Thoracic aorta (tissue), 2 donors: Measurements from ENCODE around the gene BCAS1. TPM values are rescaled to one million over a fixed set of nuclear protein-coding genes. Genes with fewer than 3 reads are reported as not detected.

ENCODE experiments used
- ATAC-seq: fragments of 150-250 bp; one replicate; pipeline ENCODE4 v1.8.0; 2017; ENCODE audit warnings: low read depth; ENCODE audit not compliant: insufficient number of reproducible peaks, low FRiP score
- DNase-seq: peaks from one replicate; pipeline ENCODE4 v3.0.0-alpha.2; 2020; ENCODE audit warnings: low spot score
- H3K27ac ChIP-seq, 2 donors: fragments of 200-600 bp; sonication (generic); 1 replicate in 1 of 2; 2 replicates in 1 of 2; pipeline ENCODE4 v1.5.1; 2016; ENCODE audit warnings: mild to moderate bottlenecking in 2 of 2, moderate library complexity in 2 of 2
- H3K27me3 ChIP-seq: fragments of 200-600 bp; sonication (generic); replicated peaks from 2 replicates; pipeline ENCODE4 v1.6.0; 2016; ENCODE audit warnings: mild to moderate bottlenecking; ENCODE audit not compliant: insufficient read depth
- H3K36me3 ChIP-seq: fragments of 200-600 bp; sonication (generic); one replicate; pipeline ENCODE4 v1.5.1; 2016
- H3K4me1 ChIP-seq, 2 donors: fragments of 200-600 bp; sonication (generic); 1 replicate in 1 of 2; 2 replicates in 1 of 2; pipeline versions ENCODE4 v1.5.1 to v1.6.0; 2016; ENCODE audit warnings: low read depth in 2 of 2, mild to moderate bottlenecking in 1 of 2; ENCODE audit not compliant: control insufficient read depth in 1 of 2
- H3K4me3 ChIP-seq: fragments of 200-600 bp; sonication (generic); 2 replicates; pipeline ENCODE4 v1.5.1; 2016; ENCODE audit warnings: mild to moderate bottlenecking
- H3K9me3 ChIP-seq: fragments of 200-600 bp; sonication (generic); 2 replicates; pipeline ENCODE4 v1.5.1; 2016
- CTCF ChIP-seq: fragments of 200-600 bp; sonication (generic); IDR thresholded peaks from one replicate; pipeline ENCODE4 v1.5.1; 2019; ENCODE audit warnings: antibody characterized with exemption
- total RNA-seq, 2 donors: library from RNA; depleted of rRNA; stranded (reverse); fragments of >200 nt; gene quantifications; one replicate each; pipeline versions ENCODE4 v1.1.0 to v1.2.3, GENCODE V29; 2016

Gene BCAS1
- total RNA-seq, 2 donors from 2014 or later: under 0.01 to 3.6 TPM

DNA sequence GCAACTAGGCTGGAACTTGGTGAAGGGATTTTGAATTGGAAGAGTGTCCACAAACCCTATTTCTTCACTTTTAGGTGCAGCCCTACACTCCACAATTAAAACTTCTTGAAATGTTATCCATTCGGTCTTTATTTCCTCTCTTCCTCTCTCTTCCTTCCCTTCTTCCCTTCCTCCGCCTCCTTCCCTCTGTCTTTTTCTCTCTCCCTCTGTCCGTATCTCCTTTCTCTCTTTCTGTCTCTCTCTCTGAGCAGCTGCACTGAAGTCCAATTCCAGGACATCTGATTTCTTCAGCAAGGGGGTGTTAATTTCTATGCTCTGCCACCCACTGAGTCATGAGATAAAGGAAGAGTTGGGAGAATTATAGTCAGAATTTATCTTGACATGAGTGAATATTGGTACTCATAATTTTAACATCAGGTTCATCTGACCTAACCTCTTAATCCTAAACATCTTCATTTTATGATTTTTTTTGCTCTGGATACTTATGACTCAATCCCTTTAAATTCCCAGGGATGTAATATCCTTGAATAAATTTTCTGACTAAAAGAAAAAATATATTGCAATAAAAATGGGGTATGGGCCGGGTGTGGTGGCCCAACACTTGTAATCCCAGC is 84.2 kb downstream of the BCAS1 start:
- H3K27me3 ChIP-seq: no peaks in the 10 kb centered on the region
- ATAC-seq: no peak
- no peaks in the 10 kb centered on the region for H3K4me1 ChIP-seq

GRCh38 chr20:53985150-53985518 is 85.3 kb downstream of the BCAS1 start:
- DNase-seq (no peak), ATAC-seq (no peak)
- H3K4me1 ChIP-seq: no peaks in the 10 kb centered on the region
- H3K27me3 ChIP-seq: no peaks in the 10 kb centered on the region
- H3K4me3 ChIP-seq: no peak overlapping the region
- no peaks in the 10 kb centered on the region for H3K9me3 ChIP-seq
- TF ChIP-seq CTCF: no peak
- H3K27ac ChIP-seq: no peak overlapping the region
- no peaks in the 10 kb centered on the region for H3K36me3 ChIP-seq

More for the DNA sequence above, 84.2 kb downstream of the BCAS1 start:
- Histone ChIP-seq H3K4me3 (no peak overlapping the region), H3K27ac (no peak overlapping the region), H3K9me3 (no peaks in the 10 kb centered on the region), H3K36me3 (no peaks in the 10 kb centered on the region)
- no peak for TF ChIP-seq CTCF
- no peak for DNase-seq

DNA sequence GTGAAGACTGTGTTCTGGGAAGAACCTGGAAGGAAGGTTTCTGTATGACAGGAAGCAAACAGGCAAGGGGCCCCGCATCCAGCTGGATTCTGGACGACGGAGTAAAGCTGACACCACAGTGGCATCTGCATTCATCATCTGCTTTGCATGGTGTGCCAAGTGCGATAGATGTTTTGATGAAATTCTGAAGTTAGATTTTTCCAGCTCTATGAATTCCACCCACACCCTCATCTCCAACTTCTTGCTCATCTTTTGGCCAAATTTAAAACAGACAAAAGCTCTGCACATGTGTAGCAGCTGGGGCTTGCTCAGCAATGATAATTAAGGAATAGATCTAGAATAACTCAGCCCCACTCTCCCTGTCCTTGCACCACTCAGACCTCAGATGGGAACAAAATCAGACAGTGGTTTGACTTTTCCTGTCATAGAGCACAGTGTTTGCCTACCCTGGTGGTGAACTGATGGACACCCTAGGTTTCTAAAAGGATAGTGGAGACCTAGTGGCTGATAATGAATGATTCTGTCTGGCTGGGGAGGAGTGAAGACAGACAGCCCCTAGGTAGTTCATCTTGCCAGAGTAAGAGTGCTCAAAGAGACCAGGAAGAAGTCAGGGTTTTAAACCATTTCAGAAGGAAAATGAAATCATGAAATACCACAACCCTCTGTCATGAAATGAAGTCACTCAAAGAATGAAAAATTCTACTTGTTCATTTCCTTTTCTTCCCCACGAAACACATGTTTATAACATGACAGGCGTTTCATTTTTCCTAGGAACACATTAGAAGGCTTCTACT is 85.8 kb downstream of the BCAS1 start:
- Histone ChIP-seq H3K27me3 (no peaks in the 10 kb centered on the region), H3K27ac (no peak overlapping the region), H3K9me3 (no peaks in the 10 kb centered on the region), H3K36me3 (no peaks in the 10 kb centered on the region), H3K4me3 (no peak overlapping the region), H3K4me1 (no peaks in the 10 kb centered on the region)
- ATAC-seq: no peak
- TF ChIP-seq CTCF: no peak
- DNase-seq: no peak

DNA sequence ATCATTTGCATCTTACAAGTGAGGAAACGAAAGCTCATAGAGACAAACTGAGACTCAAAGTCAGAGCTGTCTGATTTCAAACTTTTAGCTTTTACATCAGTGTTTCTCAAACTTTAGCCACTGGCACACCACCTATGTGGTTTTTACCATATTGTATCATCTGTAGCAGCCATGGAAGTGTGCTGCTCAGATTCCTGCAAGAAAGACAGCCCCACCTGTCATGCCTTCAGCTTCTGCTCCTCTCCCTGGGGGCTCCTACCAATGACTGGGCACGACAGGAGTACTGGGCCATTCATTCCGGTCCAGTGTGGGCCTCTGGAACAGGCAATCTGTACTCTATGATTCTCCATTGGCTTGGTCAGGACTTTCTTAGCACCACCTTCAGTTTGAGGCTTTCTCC is 87.0 kb downstream of the BCAS1 start:
- Histone ChIP-seq H3K27ac (no peak overlapping the region), H3K27me3 (no peaks in the 10 kb centered on the region), H3K4me1 (no peaks in the 10 kb centered on the region), H3K36me3 (no peaks in the 10 kb centered on the region), H3K4me3 (no peak overlapping the region), H3K9me3 (no peaks in the 10 kb centered on the region)
- DNase-seq: no peak
- ATAC-seq: no peak
- no peak for TF ChIP-seq CTCF

DNA sequence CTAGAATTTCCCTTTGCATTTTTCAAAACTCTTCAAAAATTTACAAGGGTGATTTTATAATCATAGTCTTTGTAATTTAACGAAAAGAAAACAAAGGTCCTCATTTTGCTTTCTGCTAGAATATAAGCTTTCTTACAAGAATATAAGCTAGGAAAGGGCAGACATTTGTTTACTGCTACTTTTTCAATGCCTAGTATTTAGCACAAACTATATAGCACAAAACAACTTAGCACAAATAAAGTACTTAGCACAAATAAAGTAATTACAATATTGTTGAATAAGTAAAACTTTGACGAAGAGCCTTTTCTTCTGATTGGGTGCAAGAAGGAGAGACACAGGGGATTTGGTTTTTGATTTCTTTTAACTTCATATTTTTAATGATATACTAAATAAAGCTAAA is 87.8 kb downstream of the BCAS1 start:
- no peaks in the 10 kb centered on the region for H3K9me3 ChIP-seq

More for the DNA sequence above, 87.8 kb downstream of the BCAS1 start:
- Histone ChIP-seq H3K27ac (no peak overlapping the region), H3K4me3 (no peak overlapping the region), H3K4me1 (no peaks in the 10 kb centered on the region), H3K36me3 (no peaks in the 10 kb centered on the region), H3K27me3 (no peaks in the 10 kb centered on the region)
- TF ChIP-seq CTCF: no peak
- DNase-seq (no peak), ATAC-seq (no peak)
